WTC11 (cell line): Measurements from ENCODE around the gene CDCA4. TPM values are rescaled to one million over a fixed set of nuclear protein-coding genes. Genes with fewer than 3 reads are reported as not detected.

Experiments
- ATAC-seq: fragments of 200-7000 bp; cut with Tn5 transposase; 2 replicates; pipeline ENCODE4 v1.10.0; 2021; ENCODE audit warnings: mild to moderate bottlenecking, moderate library complexity
- CTCF ChIA-PET: fragments of 300-600 bp; sonication (Branson Sonifier 250); formaldehyde crosslinking; loops from one replicate; lab custom pipeline; 2021; ENCODE audit warnings: antibody characterized with exemption; lab: Charles Lee
- POLR2A ChIA-PET: fragments of 350-600 bp; sonication (Branson Sonifier 250); formaldehyde crosslinking; loops from one replicate; lab custom pipeline; 2021; ENCODE audit warnings: antibody characterized with exemption; lab: Charles Lee
- DNase-seq: peaks from one replicate; pipeline ENCODE4 v3.0.0; 2021; ENCODE audit warnings: low spot score
- H3K27ac Mint-ChIP-seq: 2 replicates; pipeline ENCODE4 v1.8.0; 2021; ENCODE audit warnings: mixed read lengths
- H3K27me3 Mint-ChIP-seq: 2 replicates; pipeline ENCODE4 v1.8.0; 2021; ENCODE audit warnings: low read depth, mild to moderate bottlenecking, moderate library complexity, mixed read lengths
- H3K36me3 Mint-ChIP-seq: 2 replicates; pipeline ENCODE4 v1.8.0; 2021; ENCODE audit warnings: mixed read lengths
- H3K4me1 Mint-ChIP-seq: 2 replicates; pipeline ENCODE4 v1.8.0; 2022; ENCODE audit warnings: mixed read lengths
- H3K4me3 Mint-ChIP-seq: 2 replicates; pipeline ENCODE4 v1.8.0; 2021; ENCODE audit warnings: mild to moderate bottlenecking, moderate library complexity, mixed read lengths
- H3K9me3 Mint-ChIP-seq: 2 replicates; pipeline ENCODE4 v1.8.0; 2021; ENCODE audit warnings: mixed read lengths
- MYBL2 ChIP-seq: sonication (generic); formaldehyde crosslinking; IDR thresholded peaks from 2 replicates; pipeline ENCODE4 v1.8.1; 2023; ENCODE audit warnings: mild to moderate bottlenecking, moderate library complexity, missing genetic modification reagents
- RORB ChIP-seq: fragments of 250-450 bp; sonication (Bioruptor Pico); IDR thresholded peaks from 2 replicates; pipeline ENCODE4 v1.9.0; 2021; ENCODE audit warnings: mild to moderate bottlenecking
- SMAD4 ChIP-seq: sonication (generic); formaldehyde crosslinking; IDR thresholded peaks from 2 replicates; pipeline ENCODE4 v1.8.0; 2022; ENCODE audit warnings: mild to moderate bottlenecking, missing genetic modification reagents
- ZNF416 ChIP-seq: fragments of 250-450 bp; sonication (Bioruptor Pico); IDR thresholded peaks from 2 replicates; pipeline ENCODE4 v1.9.0; 2021; ENCODE audit warnings: mild to moderate bottlenecking, inconsistent platforms
- total RNA-seq: library from RNA; stranded (reverse); gene quantifications from 3 replicates; pipeline ENCODE4 v1.2.3, GENCODE V29; 2021
- TF ChIP-seq, protein P1 (sequence below): sonication (generic); formaldehyde crosslinking; conservative IDR thresholded peaks from 2 replicates; pipeline ENCODE4 v1.8.1; 2023; ENCODE audit warnings: mild to moderate bottlenecking, low read depth, missing genetic modification reagents, moderate library complexity
- TF ChIP-seq, protein P2 (sequence below): sonication (generic); formaldehyde crosslinking; IDR thresholded peaks from 2 replicates; pipeline ENCODE4 v1.8.1; 2023; ENCODE audit warnings: mild to moderate bottlenecking, missing genetic modification reagents, moderate library complexity
- TF ChIP-seq, protein P3 (sequence below): fragments of 250-450 bp; sonication (Bioruptor Pico); IDR thresholded peaks from 2 replicates; pipeline ENCODE4 v1.9.0; 2021; ENCODE audit warnings: mild to moderate bottlenecking
- TF ChIP-seq, protein P4 (sequence below): sonication (generic); formaldehyde crosslinking; IDR thresholded peaks from 2 replicates; pipeline ENCODE4 v1.8.1; 2022; ENCODE audit warnings: low read depth, mild to moderate bottlenecking, moderate library complexity, missing genetic modification reagents, borderline replicate concordance
- TF ChIP-seq, protein P5 (sequence below): fragments of 250-450 bp; sonication (Bioruptor Pico); IDR thresholded peaks from 2 replicates; pipeline ENCODE4 v1.9.0; 2021; ENCODE audit warnings: mild to moderate bottlenecking, borderline replicate concordance
- TF ChIP-seq, protein P6 (sequence below): sonication (generic); formaldehyde crosslinking; IDR thresholded peaks from 2 replicates; pipeline ENCODE4 v1.8.0; 2023; ENCODE audit warnings: missing genetic modification reagents, mild to moderate bottlenecking, borderline replicate concordance
- TF ChIP-seq, protein P7 (sequence below): sonication (generic); formaldehyde crosslinking; IDR thresholded peaks from 2 replicates; pipeline ENCODE4 v1.8.1; 2022; ENCODE audit warnings: mild to moderate bottlenecking, moderate library complexity, missing genetic modification reagents

CDCA4 gene
- total RNA-seq, 1 experiment from 2014 or later, result 63.3 TPM

DNA sequence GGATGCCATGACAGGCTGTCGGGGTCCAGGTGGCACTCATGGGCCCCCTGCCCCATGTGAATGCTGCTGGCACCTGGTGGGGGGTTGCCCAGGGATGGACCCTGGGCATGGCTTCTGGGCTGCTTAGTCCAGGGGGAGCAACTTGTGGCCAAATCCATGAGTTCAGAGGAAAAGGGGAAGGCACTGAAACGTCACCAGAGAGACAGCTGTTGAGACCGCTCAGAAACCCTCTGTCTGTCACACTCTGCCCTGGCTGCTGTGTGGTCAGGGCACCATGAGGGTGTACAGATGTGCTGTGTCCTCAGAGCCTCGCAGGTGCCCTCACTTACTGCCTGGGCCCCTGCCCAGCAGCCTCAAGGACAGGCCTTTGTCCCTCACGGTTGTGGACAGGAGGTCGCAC, 25.9 kb downstream of the CDCA4 start:
- TF ChIP-seq RORB (CRISPR knock-in tag), result no peak
- TF ChIP-seq, protein P1, sequence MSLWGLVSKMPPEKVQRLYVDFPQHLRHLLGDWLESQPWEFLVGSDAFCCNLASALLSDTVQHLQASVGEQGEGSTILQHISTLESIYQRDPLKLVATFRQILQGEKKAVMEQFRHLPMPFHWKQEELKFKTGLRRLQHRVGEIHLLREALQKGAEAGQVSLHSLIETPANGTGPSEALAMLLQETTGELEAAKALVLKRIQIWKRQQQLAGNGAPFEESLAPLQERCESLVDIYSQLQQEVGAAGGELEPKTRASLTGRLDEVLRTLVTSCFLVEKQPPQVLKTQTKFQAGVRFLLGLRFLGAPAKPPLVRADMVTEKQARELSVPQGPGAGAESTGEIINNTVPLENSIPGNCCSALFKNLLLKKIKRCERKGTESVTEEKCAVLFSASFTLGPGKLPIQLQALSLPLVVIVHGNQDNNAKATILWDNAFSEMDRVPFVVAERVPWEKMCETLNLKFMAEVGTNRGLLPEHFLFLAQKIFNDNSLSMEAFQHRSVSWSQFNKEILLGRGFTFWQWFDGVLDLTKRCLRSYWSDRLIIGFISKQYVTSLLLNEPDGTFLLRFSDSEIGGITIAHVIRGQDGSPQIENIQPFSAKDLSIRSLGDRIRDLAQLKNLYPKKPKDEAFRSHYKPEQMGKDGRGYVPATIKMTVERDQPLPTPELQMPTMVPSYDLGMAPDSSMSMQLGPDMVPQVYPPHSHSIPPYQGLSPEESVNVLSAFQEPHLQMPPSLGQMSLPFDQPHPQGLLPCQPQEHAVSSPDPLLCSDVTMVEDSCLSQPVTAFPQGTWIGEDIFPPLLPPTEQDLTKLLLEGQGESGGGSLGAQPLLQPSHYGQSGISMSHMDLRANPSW (CRISPR knock-in tag), result no peak
- TF ChIP-seq, protein P2, sequence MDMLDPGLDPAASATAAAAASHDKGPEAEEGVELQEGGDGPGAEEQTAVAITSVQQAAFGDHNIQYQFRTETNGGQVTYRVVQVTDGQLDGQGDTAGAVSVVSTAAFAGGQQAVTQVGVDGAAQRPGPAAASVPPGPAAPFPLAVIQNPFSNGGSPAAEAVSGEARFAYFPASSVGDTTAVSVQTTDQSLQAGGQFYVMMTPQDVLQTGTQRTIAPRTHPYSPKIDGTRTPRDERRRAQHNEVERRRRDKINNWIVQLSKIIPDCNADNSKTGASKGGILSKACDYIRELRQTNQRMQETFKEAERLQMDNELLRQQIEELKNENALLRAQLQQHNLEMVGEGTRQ (CRISPR knock-in tag), result no peak
- TF ChIP-seq SMAD4 (CRISPR knock-in tag), result no peak
- TF ChIP-seq, protein P3, sequence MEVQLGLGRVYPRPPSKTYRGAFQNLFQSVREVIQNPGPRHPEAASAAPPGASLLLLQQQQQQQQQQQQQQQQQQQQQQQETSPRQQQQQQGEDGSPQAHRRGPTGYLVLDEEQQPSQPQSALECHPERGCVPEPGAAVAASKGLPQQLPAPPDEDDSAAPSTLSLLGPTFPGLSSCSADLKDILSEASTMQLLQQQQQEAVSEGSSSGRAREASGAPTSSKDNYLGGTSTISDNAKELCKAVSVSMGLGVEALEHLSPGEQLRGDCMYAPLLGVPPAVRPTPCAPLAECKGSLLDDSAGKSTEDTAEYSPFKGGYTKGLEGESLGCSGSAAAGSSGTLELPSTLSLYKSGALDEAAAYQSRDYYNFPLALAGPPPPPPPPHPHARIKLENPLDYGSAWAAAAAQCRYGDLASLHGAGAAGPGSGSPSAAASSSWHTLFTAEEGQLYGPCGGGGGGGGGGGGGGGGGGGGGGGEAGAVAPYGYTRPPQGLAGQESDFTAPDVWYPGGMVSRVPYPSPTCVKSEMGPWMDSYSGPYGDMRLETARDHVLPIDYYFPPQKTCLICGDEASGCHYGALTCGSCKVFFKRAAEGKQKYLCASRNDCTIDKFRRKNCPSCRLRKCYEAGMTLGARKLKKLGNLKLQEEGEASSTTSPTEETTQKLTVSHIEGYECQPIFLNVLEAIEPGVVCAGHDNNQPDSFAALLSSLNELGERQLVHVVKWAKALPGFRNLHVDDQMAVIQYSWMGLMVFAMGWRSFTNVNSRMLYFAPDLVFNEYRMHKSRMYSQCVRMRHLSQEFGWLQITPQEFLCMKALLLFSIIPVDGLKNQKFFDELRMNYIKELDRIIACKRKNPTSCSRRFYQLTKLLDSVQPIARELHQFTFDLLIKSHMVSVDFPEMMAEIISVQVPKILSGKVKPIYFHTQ (CRISPR knock-in tag), result no peak
- TF ChIP-seq, protein P4, sequence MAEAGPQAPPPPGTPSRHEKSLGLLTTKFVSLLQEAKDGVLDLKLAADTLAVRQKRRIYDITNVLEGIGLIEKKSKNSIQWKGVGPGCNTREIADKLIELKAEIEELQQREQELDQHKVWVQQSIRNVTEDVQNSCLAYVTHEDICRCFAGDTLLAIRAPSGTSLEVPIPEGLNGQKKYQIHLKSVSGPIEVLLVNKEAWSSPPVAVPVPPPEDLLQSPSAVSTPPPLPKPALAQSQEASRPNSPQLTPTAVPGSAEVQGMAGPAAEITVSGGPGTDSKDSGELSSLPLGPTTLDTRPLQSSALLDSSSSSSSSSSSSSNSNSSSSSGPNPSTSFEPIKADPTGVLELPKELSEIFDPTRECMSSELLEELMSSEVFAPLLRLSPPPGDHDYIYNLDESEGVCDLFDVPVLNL, result no peak
- TF ChIP-seq MYBL2, result no peak
- TF ChIP-seq ZNF416 (CRISPR knock-in tag), result no peak
- TF ChIP-seq, protein P5, sequence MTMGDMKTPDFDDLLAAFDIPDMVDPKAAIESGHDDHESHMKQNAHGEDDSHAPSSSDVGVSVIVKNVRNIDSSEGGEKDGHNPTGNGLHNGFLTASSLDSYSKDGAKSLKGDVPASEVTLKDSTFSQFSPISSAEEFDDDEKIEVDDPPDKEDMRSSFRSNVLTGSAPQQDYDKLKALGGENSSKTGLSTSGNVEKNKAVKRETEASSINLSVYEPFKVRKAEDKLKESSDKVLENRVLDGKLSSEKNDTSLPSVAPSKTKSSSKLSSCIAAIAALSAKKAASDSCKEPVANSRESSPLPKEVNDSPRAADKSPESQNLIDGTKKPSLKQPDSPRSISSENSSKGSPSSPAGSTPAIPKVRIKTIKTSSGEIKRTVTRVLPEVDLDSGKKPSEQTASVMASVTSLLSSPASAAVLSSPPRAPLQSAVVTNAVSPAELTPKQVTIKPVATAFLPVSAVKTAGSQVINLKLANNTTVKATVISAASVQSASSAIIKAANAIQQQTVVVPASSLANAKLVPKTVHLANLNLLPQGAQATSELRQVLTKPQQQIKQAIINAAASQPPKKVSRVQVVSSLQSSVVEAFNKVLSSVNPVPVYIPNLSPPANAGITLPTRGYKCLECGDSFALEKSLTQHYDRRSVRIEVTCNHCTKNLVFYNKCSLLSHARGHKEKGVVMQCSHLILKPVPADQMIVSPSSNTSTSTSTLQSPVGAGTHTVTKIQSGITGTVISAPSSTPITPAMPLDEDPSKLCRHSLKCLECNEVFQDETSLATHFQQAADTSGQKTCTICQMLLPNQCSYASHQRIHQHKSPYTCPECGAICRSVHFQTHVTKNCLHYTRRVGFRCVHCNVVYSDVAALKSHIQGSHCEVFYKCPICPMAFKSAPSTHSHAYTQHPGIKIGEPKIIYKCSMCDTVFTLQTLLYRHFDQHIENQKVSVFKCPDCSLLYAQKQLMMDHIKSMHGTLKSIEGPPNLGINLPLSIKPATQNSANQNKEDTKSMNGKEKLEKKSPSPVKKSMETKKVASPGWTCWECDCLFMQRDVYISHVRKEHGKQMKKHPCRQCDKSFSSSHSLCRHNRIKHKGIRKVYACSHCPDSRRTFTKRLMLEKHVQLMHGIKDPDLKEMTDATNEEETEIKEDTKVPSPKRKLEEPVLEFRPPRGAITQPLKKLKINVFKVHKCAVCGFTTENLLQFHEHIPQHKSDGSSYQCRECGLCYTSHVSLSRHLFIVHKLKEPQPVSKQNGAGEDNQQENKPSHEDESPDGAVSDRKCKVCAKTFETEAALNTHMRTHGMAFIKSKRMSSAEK, result no peak
- Mint-ChIP-seq H3K27ac (no peak overlapping the region), H3K4me3 (no peak overlapping the region), H3K4me1 (no peaks in the 10 kb centered on the region), H3K9me3 (peaks cover 8% of the 10 kb centered on the region; the same call in 1 of the 2 replicates), H3K27me3 (no peaks in the 10 kb centered on the region), H3K36me3 (no peaks in the 10 kb centered on the region)
- no peak for DNase-seq
- ATAC-seq, result no peak
- POLR2A ChIA-PET, result no interaction called here
- CTCF ChIA-PET, result interaction anchor here (1.1 kb wide), 1 partner anchor 95 kb away, joined by 4 read pairs; no protein-coding TSS in a partner anchor

DNA sequence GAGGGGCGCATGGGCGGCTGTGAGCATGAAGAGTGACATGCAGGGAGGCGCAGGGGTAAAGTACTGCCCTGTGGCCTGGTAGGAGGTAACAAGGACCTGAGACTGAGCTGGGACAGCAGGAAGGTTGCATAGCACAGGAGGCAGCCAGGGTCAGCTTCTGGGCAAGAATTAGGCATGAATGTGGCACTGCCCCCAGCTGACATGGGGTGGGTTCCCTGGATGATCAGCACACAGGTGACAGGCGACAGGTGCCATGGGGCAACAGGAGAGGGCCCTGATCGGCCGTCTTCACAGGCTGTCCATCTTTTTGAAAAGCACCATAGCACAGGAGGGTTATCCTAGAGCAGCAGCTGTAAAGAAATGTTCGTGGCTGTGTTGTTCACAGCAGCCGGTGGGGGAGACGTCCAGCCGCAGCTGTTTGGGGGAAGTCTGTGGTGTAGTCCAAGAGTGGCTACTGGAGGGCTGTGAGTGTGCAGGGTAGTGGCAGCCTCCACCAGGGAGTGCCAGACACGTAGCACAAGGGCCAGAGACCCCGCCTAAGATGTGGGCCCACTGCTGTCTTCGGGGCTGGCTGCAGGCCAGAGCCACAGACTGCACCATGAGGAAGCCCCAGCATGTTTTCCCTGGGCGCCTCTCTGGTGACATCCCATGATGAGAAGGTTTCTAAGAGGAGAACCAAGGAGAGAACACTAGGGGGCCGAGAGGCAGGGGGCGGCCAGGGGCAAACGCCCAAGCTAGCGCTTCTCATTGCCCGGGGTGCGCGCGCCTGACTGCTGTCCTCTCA, 26.9 kb downstream of the CDCA4 start:
- ATAC-seq, result no peak
- POLR2A ChIA-PET, result no interaction called here
- TF ChIP-seq, protein P6, sequence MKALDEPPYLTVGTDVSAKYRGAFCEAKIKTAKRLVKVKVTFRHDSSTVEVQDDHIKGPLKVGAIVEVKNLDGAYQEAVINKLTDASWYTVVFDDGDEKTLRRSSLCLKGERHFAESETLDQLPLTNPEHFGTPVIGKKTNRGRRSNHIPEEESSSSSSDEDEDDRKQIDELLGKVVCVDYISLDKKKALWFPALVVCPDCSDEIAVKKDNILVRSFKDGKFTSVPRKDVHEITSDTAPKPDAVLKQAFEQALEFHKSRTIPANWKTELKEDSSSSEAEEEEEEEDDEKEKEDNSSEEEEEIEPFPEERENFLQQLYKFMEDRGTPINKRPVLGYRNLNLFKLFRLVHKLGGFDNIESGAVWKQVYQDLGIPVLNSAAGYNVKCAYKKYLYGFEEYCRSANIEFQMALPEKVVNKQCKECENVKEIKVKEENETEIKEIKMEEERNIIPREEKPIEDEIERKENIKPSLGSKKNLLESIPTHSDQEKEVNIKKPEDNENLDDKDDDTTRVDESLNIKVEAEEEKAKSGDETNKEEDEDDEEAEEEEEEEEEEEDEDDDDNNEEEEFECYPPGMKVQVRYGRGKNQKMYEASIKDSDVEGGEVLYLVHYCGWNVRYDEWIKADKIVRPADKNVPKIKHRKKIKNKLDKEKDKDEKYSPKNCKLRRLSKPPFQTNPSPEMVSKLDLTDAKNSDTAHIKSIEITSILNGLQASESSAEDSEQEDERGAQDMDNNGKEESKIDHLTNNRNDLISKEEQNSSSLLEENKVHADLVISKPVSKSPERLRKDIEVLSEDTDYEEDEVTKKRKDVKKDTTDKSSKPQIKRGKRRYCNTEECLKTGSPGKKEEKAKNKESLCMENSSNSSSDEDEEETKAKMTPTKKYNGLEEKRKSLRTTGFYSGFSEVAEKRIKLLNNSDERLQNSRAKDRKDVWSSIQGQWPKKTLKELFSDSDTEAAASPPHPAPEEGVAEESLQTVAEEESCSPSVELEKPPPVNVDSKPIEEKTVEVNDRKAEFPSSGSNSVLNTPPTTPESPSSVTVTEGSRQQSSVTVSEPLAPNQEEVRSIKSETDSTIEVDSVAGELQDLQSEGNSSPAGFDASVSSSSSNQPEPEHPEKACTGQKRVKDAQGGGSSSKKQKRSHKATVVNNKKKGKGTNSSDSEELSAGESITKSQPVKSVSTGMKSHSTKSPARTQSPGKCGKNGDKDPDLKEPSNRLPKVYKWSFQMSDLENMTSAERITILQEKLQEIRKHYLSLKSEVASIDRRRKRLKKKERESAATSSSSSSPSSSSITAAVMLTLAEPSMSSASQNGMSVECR (CRISPR knock-in tag), result no peak
- TF ChIP-seq, protein P7, sequence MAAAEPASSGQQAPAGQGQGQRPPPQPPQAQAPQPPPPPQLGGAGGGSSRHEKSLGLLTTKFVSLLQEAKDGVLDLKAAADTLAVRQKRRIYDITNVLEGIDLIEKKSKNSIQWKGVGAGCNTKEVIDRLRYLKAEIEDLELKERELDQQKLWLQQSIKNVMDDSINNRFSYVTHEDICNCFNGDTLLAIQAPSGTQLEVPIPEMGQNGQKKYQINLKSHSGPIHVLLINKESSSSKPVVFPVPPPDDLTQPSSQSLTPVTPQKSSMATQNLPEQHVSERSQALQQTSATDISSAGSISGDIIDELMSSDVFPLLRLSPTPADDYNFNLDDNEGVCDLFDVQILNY (CRISPR knock-in tag), result no peak

More for the DNA sequence above, 26.9 kb downstream of the CDCA4 start:
- DNase-seq, result no peak
- H3K9me3 Mint-ChIP-seq, result no peaks in the 10 kb centered on the region
- H3K36me3 Mint-ChIP-seq, result no peaks in the 10 kb centered on the region
- CTCF ChIA-PET, result interaction anchor here (0.6 to 1.1 kb wide), 4 partner anchors 9 to 377 kb away, joined by 3 to 4 read pairs (median 4); partner anchors contain the start of gene CLBA1
- H3K27ac Mint-ChIP-seq, result peak overlapping the region; percentile 57; the same call in 1 of the 2 replicates
- H3K27me3 Mint-ChIP-seq, result no peaks in the 10 kb centered on the region
- H3K4me3 Mint-ChIP-seq, result no peak overlapping the region
- H3K4me1 Mint-ChIP-seq, result no peaks in the 10 kb centered on the region
